Neural cell (in vitro differentiated cells): Measurements from ENCODE around the gene C1orf21. TPM values are rescaled to one million over a fixed set of nuclear protein-coding genes. Genes with fewer than 3 reads are reported as not detected.

Experiments used
- H2AFZ ChIP-seq: fragments of 200-600, 300-800 bp; sonication (generic), shearing (Covaris generic); 2 replicates; pipeline ENCODE4 v1.6.0; 2014; ENCODE audit warnings: low read depth, mild to moderate bottlenecking, antibody characterized with exemption, low read length, moderate library complexity
- H3F3A ChIP-seq: fragments of 200-600 bp; shearing (Covaris generic); 2 replicates; pipeline ENCODE4 v1.6.1; 2016; ENCODE audit warnings: mild to moderate bottlenecking, moderate library complexity, mixed read lengths, antibody characterized with exemption, low read length; ENCODE audit not compliant: insufficient read depth, poor library complexity, severe bottlenecking
- H3K27ac ChIP-seq: fragments of 200-600, 300-800 bp; sonication (generic), shearing (Covaris generic); 2 replicates; pipeline ENCODE4 v1.5.1; 2014; ENCODE audit warnings: mild to moderate bottlenecking, low read length, moderate library complexity
- H3K27me3 ChIP-seq: fragments of 300-800, 200-600 bp; sonication (generic), shearing (Covaris generic); 2 replicates; pipeline ENCODE4 v1.6.0; 2014; ENCODE audit warnings: mild to moderate bottlenecking, low read depth, low read length, moderate library complexity; ENCODE audit not compliant: insufficient read depth
- H3K36me3 ChIP-seq: fragments of 300-800, 200-600 bp; sonication (generic), shearing (Covaris generic); 2 replicates; pipeline ENCODE4 v1.5.1; 2014; ENCODE audit warnings: mild to moderate bottlenecking, antibody characterized with exemption, low read length, moderate library complexity; ENCODE audit not compliant: insufficient read depth
- H3K4me2 ChIP-seq: fragments of 300-800, 200-600 bp; sonication (generic), shearing (Covaris generic); 2 replicates; pipeline ENCODE4 v1.6.0; 2014; ENCODE audit warnings: mild to moderate bottlenecking, low read length
- H3K4me3 ChIP-seq: fragments of 300-800, 200-600 bp; sonication (generic), shearing (Covaris generic); 2 replicates; pipeline ENCODE4 v1.5.1; 2014; ENCODE audit warnings: mild to moderate bottlenecking, low read length, moderate library complexity
- H3K79me2 ChIP-seq: fragments of 200-600 bp; shearing (Covaris generic); replicated peaks from 2 replicates; pipeline ENCODE4 v1.6.0; 2014; ENCODE audit warnings: mild to moderate bottlenecking, low read length, moderate library complexity; ENCODE audit not compliant: insufficient read depth
- H3K9ac ChIP-seq: fragments of 300-800, 200-600 bp; sonication (generic), shearing (Covaris generic); 2 replicates; pipeline ENCODE4 v1.6.1; 2016; ENCODE audit warnings: mild to moderate bottlenecking, low read length, mixed read lengths
- H3K9me2 ChIP-seq: fragments of 200-600 bp; shearing (Covaris generic); 2 replicates; pipeline ENCODE4 v1.6.1; 2016; ENCODE audit warnings: mild to moderate bottlenecking, low read length, mixed read lengths; ENCODE audit not compliant: insufficient read depth
- H3K9me3 ChIP-seq: fragments of 200-600, 300-800 bp; sonication (generic), shearing (Covaris generic); 2 replicates; pipeline ENCODE4 v1.6.1; 2016; ENCODE audit warnings: mild to moderate bottlenecking, mixed run types, low read length, moderate library complexity, mixed read lengths
- H4K20me1 ChIP-seq: fragments of 200-600 bp; shearing (Covaris generic); 2 replicates; pipeline ENCODE4 v1.6.1; 2016; ENCODE audit warnings: mild to moderate bottlenecking, mixed run types; ENCODE audit not compliant: insufficient read depth
- CTCF ChIP-seq: fragments of 450-650 bp; IDR thresholded peaks from 2 replicates; pipeline ENCODE4 v1.5.1; 2014; ENCODE audit warnings: antibody characterized with exemption, mild to moderate bottlenecking, moderate library complexity; ENCODE audit not compliant: poor library complexity, severe bottlenecking
- EP300 ChIP-seq: fragments of 450-650 bp; conservative IDR thresholded peaks from 2 replicates; pipeline ENCODE4 v1.6.1; 2014; ENCODE audit warnings: antibody characterized with exemption, mild to moderate bottlenecking, moderate library complexity; ENCODE audit not compliant: poor library complexity, severe bottlenecking
- EZH2 ChIP-seq: fragments of 200-600, 300-800 bp; shearing (Covaris generic), sonication (generic); IDR thresholded peaks from 2 replicates; pipeline ENCODE4 v1.6.1; 2014; ENCODE audit warnings: antibody characterized with exemption, low read length, borderline replicate concordance, mild to moderate bottlenecking; ENCODE audit not compliant: insufficient read depth, poor library complexity, severe bottlenecking
- MXI1 ChIP-seq: fragments of 450-650 bp; conservative IDR thresholded peaks from 2 replicates; pipeline ENCODE4 v1.6.1; 2014; ENCODE audit warnings: antibody characterized with exemption, mild to moderate bottlenecking; ENCODE audit not compliant: poor library complexity, severe bottlenecking
- POLR2AphosphoS5 ChIP-seq: IDR thresholded peaks from 2 replicates; pipeline ENCODE4 v1.6.1; 2012
- RAD21 ChIP-seq: fragments of 450-650 bp; conservative IDR thresholded peaks from 2 replicates; pipeline ENCODE4 v1.6.1; 2014; ENCODE audit warnings: antibody characterized with exemption, mild to moderate bottlenecking, moderate library complexity
- REST ChIP-seq: IDR thresholded peaks from 2 replicates; pipeline ENCODE4 v1.6.1; 2012; ENCODE audit warnings: borderline replicate concordance
- SMC3 ChIP-seq: fragments of 450-650 bp; conservative IDR thresholded peaks from 2 replicates; pipeline ENCODE4 v1.6.1; 2014; ENCODE audit warnings: antibody characterized with exemption, mild to moderate bottlenecking, moderate library complexity; ENCODE audit not compliant: poor library complexity
- TAF1 ChIP-seq: IDR thresholded peaks from 2 replicates; pipeline ENCODE4 v1.6.1; 2012; ENCODE audit warnings: low read depth
- polyA plus RNA-seq: library from polyadenylated mRNA; depleted of rRNA; stranded (reverse); fragments of >200 nt; gene quantifications from 2 replicates; pipeline ENCODE4 v1.2.3, GENCODE V29; 2014

Gene C1orf21
- polyA plus RNA-seq, 1 donor from 2014 or later = 21.1 TPM

- Histone ChIP-seq H2AFZ (no peak overlapping the region), H3K9me3 (no peaks in the 10 kb centered on the region), H4K20me1 (no peaks in the 10 kb centered on the region), H3K27ac (no peak overlapping the region), H3K4me2 (no peak overlapping the region), H3K27me3 (no peaks in the 10 kb centered on the region), H3K79me2 (peaks cover 4% of the 10 kb centered on the region), H3K36me3 (no peaks in the 10 kb centered on the region), H3K9me2 (no peaks in the 10 kb centered on the region), H3K4me3 (no peak overlapping the region), H3F3A (peaks cover 3% of the 10 kb centered on the region), H3K9ac (no peak overlapping the region)
- TF ChIP-seq SMC3 = no peak
Observed at GRCh38 chr1:184404727-184405027, 17.8 kb downstream of the C1orf21 start.

GRCh38 chr1:184405094-184405800 lies 18.4 kb downstream of the C1orf21 start:
- H3K4me2 ChIP-seq = no peak overlapping the region
- no peaks in the 10 kb centered on the region for H3K36me3 ChIP-seq
- no peaks in the 10 kb centered on the region for H3K9me2 ChIP-seq
- H3K27ac ChIP-seq = no peak overlapping the region
- H3K79me2 ChIP-seq = peaks cover 4% of the 10 kb centered on the region
- H3K27me3 ChIP-seq = no peaks in the 10 kb centered on the region
- no peaks in the 10 kb centered on the region for H3K9me3 ChIP-seq
- H4K20me1 ChIP-seq = no peaks in the 10 kb centered on the region
- H2AFZ ChIP-seq = no peak overlapping the region
- TF ChIP-seq REST = no peak
- no peak for TF ChIP-seq MXI1
- no peak for TF ChIP-seq EP300
- TF ChIP-seq POLR2AphosphoS5 = no peak
- TF ChIP-seq RAD21 = no peak
- no peak for TF ChIP-seq SMC3
- peaks cover 3% of the 10 kb centered on the region for H3F3A ChIP-seq
- no peak overlapping the region for H3K4me3 ChIP-seq
- no peak overlapping the region for H3K9ac ChIP-seq

- no peaks in the 10 kb centered on the region for H4K20me1 ChIP-seq
- no peak overlapping the region for H2AFZ ChIP-seq
- no peak overlapping the region for H3K27ac ChIP-seq
- H3K36me3 ChIP-seq = no peaks in the 10 kb centered on the region
- peaks cover 3% of the 10 kb centered on the region for H3F3A ChIP-seq
- H3K27me3 ChIP-seq = no peaks in the 10 kb centered on the region
- peaks cover 4% of the 10 kb centered on the region for H3K79me2 ChIP-seq
- H3K9me2 ChIP-seq = no peaks in the 10 kb centered on the region
- no peak overlapping the region for H3K4me3 ChIP-seq
- no peak overlapping the region for H3K9ac ChIP-seq
- no peak for TF ChIP-seq SMC3
- TF ChIP-seq TAF1 = no peak
- TF ChIP-seq REST = no peak
- no peak for TF ChIP-seq MXI1
- no peak for TF ChIP-seq CTCF
- no peak for TF ChIP-seq EP300
- TF ChIP-seq POLR2AphosphoS5 = no peak
- TF ChIP-seq EZH2 = no peak
- no peak for TF ChIP-seq RAD21
- no peaks in the 10 kb centered on the region for H3K9me3 ChIP-seq
- H3K4me2 ChIP-seq = no peak overlapping the region
Observed at GRCh38 chr1:184405801-184406142, 18.9 kb downstream of the C1orf21 start.
